HepG2 (cell line): ENCODE results near the gene SP6. TPM values are rescaled to one million over a fixed set of nuclear protein-coding genes. Genes with fewer than 3 reads are reported as not detected.

Experiments
- AKAP8 ChIP-seq: sonication (generic); formaldehyde crosslinking; IDR thresholded peaks from 2 replicates; pipeline ENCODE4 v1.5.1; 2020; ENCODE audit warnings: mild to moderate bottlenecking, missing genetic modification reagents
- EED ChIP-seq: sonication (generic); formaldehyde crosslinking; IDR thresholded peaks from 2 replicates; pipeline ENCODE4 v1.5.0; 2020; ENCODE audit warnings: mild to moderate bottlenecking, missing genetic modification reagents
- ESRRA ChIP-seq: sonication (generic); formaldehyde crosslinking; IDR thresholded peaks from 2 replicates; pipeline ENCODE4 v1.5.1; 2020; ENCODE audit warnings: mild to moderate bottlenecking, low read depth, missing genetic modification reagents
- FOXA3 ChIP-seq: IDR thresholded peaks from 2 replicates; pipeline ENCODE4 v1.6.1; 2016; ENCODE audit warnings: missing genetic modification reagents, missing compliant biosample characterization
- GABPA ChIP-seq, 2 experiments: IDR thresholded peaks; 2 replicates each; pipeline ENCODE4 v1.6.1; 2011 to 2016; ENCODE audit warnings: low read depth in 2 of 2, low read length in 1 of 2, missing biosample characterization in 1 of 2, missing genetic modification characterization in 1 of 2
- GTF3A ChIP-seq: sonication (generic); formaldehyde crosslinking; conservative IDR thresholded peaks from 2 replicates; pipeline ENCODE4 v1.4.0; 2020; ENCODE audit warnings: mild to moderate bottlenecking, missing genetic modification reagents
- KLF6 ChIP-seq: IDR thresholded peaks from 2 replicates; pipeline ENCODE4 v1.8.0; 2016; ENCODE audit warnings: missing biosample characterization, missing genetic modification reagents
- MEIS2 ChIP-seq: sonication (generic); formaldehyde crosslinking; IDR thresholded peaks from 2 replicates; pipeline ENCODE4 v1.9.0; 2021; ENCODE audit warnings: mild to moderate bottlenecking, missing genetic modification reagents
- MYPOP ChIP-seq: sonication (generic); formaldehyde crosslinking; IDR thresholded peaks from 2 replicates; pipeline ENCODE4 v1.8.1; 2023; ENCODE audit warnings: mild to moderate bottlenecking, moderate library complexity, missing genetic modification reagents
- NFYB ChIP-seq: sonication (generic); formaldehyde crosslinking; IDR thresholded peaks from 2 replicates; pipeline ENCODE4 v1.4.0; 2020; ENCODE audit warnings: missing genetic modification reagents
- PCBP1 ChIP-seq: fragments of 200-400 bp; formaldehyde crosslinking; IDR thresholded peaks from 2 replicates; pipeline ENCODE4 v1.6.1; 2017; ENCODE audit warnings: mild to moderate bottlenecking, low read depth, low read length, borderline replicate concordance
- PRDM15 ChIP-seq: sonication (generic); formaldehyde crosslinking; IDR thresholded peaks from 2 replicates; pipeline ENCODE4 v1.4.0; 2020; ENCODE audit warnings: missing genetic modification reagents
- RBM22 ChIP-seq: fragments of 200-400 bp; formaldehyde crosslinking; optimal IDR thresholded peaks from 2 replicates; pipeline ENCODE3; 2017; ENCODE audit warnings: mild to moderate bottlenecking, low read length, moderate library complexity
- RNF2 ChIP-seq: fragments of 450-650 bp; conservative IDR thresholded peaks from 2 replicates; pipeline ENCODE4 v1.6.1; 2016; ENCODE audit warnings: low read depth
- SMARCE1 ChIP-seq: fragments of 450-650 bp; IDR thresholded peaks from 2 replicates; pipeline ENCODE4 v1.6.1; 2017; ENCODE audit warnings: borderline replicate concordance
- SNAI1 ChIP-seq: sonication (generic); formaldehyde crosslinking; IDR thresholded peaks from 2 replicates; pipeline ENCODE4 v1.5.0; 2020; ENCODE audit warnings: mild to moderate bottlenecking, missing genetic modification reagents, borderline replicate concordance
- STAG1 ChIP-seq: sonication (generic); formaldehyde crosslinking; IDR thresholded peaks from 2 replicates; pipeline ENCODE4 v1.4.0; 2020; ENCODE audit warnings: missing genetic modification reagents
- ZFYVE20 ChIP-seq: sonication (generic); formaldehyde crosslinking; IDR thresholded peaks from 2 replicates; pipeline ENCODE4 v1.8.0; 2023; ENCODE audit warnings: low read depth, mild to moderate bottlenecking, moderate library complexity, missing genetic modification reagents, borderline replicate concordance
- ZNF235 ChIP-seq: sonication (generic); formaldehyde crosslinking; IDR thresholded peaks from 2 replicates; pipeline ENCODE4 v1.8.1; 2023; ENCODE audit warnings: mild to moderate bottlenecking, missing genetic modification reagents, borderline replicate concordance
- ZNF720 ChIP-seq: sonication (generic); formaldehyde crosslinking; IDR thresholded peaks from 2 replicates; pipeline ENCODE4 v1.4.0; 2020; ENCODE audit warnings: missing genetic modification reagents
- ZNF773 ChIP-seq: sonication (generic); formaldehyde crosslinking; IDR thresholded peaks from 2 replicates; pipeline ENCODE4 v1.4.0; 2020; ENCODE audit warnings: missing genetic modification reagents, borderline replicate concordance
- ZNF782 ChIP-seq: sonication (generic); formaldehyde crosslinking; IDR thresholded peaks from 2 replicates; pipeline ENCODE4 v1.4.0; 2020; ENCODE audit warnings: missing genetic modification reagents, mild to moderate bottlenecking, borderline replicate concordance
- polyA plus RNA-seq, 8 experiments: library from polyadenylated mRNA; depleted of rRNA in 3 of 8; stranded (reverse) in 7 of 8; unstranded in 1 of 8; fragments of >200 nt; fragmentation: Illumina TruSeq in 4 of 8; extraction: Trizol in 4 of 8; gene quantifications; 2 replicates each; pipeline versions ENCODE4 v1.2.1 to v1.2.3, GENCODE V29; 2011 to 2016; ENCODE audit warnings: low read depth in 4 of 8, missing spikeins in 1 of 8, mixed read lengths in 1 of 8; ENCODE audit not compliant: insufficient read depth in 1 of 8
- total RNA-seq, 5 experiments: library from RNA; depleted of rRNA; stranded (reverse); fragments of >200 nt; fragmentation: Illumina TruSeq; extraction: Trizol; gene quantifications; 2 replicates each; pipeline ENCODE4 v1.2.3, GENCODE V29; 2016; ENCODE audit warnings: low read depth in 1 of 5

SP6 gene
- total and polyA plus RNA-seq, 2 of the 13 experiments (the other 11 are each of a cell fraction or from before 2014, with no cell fraction given): 0.07 TPM

- no peak for TF ChIP-seq NFYB (CRISPR knock-in tag)
- no peak for TF ChIP-seq FOXA3 (CRISPR knock-in tag)
- TF ChIP-seq GTF3A (CRISPR knock-in tag): no peak
- TF ChIP-seq PRDM15 (CRISPR knock-in tag): no peak
- TF ChIP-seq AKAP8 (CRISPR knock-in tag): no peak
- no peak for TF ChIP-seq PCBP1
- no peak for TF ChIP-seq GABPA (IDR thresholded peaks at IDR 0.05; ENCODE audit: low read depth, low read length)
- TF ChIP-seq GABPA (CRISPR knock-in tag; IDR thresholded peaks at IDR 0.05; ENCODE audit: low read depth): no peak
- peak; percentile 52; the same call in 1 of the 2 replicates for TF ChIP-seq ZNF782 (CRISPR knock-in tag)
- TF ChIP-seq KLF6 (CRISPR knock-in tag): 0 out of 2 replicates have a peak, but pooled peaks have one; percentile 4
- no peak; the same call in 1 of the 2 replicates for TF ChIP-seq ZNF235
- TF ChIP-seq EED (CRISPR knock-in tag): no peak
- no peak for TF ChIP-seq MYPOP (CRISPR knock-in tag)
- peak; percentile 46; the same call in 1 of the 2 replicates for TF ChIP-seq ZNF773 (CRISPR knock-in tag)
- no peak for TF ChIP-seq SMARCE1
- TF ChIP-seq STAG1 (CRISPR knock-in tag): no peak
- TF ChIP-seq SNAI1 (CRISPR knock-in tag): peak; percentile 67; the same call in 1 of the 2 replicates
- TF ChIP-seq ZFYVE20 (CRISPR knock-in tag): no peak
- no peak for TF ChIP-seq RBM22
- TF ChIP-seq ZNF720 (CRISPR knock-in tag): 0 out of 2 replicates have a peak, but pooled peaks have one; percentile 77
- no peak for TF ChIP-seq MEIS2
- TF ChIP-seq RNF2: no peak
- TF ChIP-seq ESRRA: no peak
Observed at GRCh38 chr17:47896672-47897490, 45.9 kb upstream of the SP6 start (continued).
